Testis (tissue), 5 donors: ENCODE measurements around the gene PTPRN2. TPM values are rescaled to one million over a fixed set of nuclear protein-coding genes. Genes with fewer than 3 reads are reported as not detected.
A peak's percentile ranks its signal among the peaks of the same experiment; 100 is the strongest.
"Not testable (repeated sequence)": the region's sequence is repeated elsewhere in the genome, so short reads cannot be mapped to it uniquely, and the experiment has no call there.

Source experiments
- DNase-seq: peaks from one replicate; pipeline ENCODE4 v3.0.0-alpha.2; 2019
- H3K27ac ChIP-seq, 2 donors: fragments of 200-600 bp; sonication (generic); one replicate each; pipeline ENCODE4 v1.5.1; 2019
- H3K27me3 ChIP-seq: fragments of 200-600 bp; sonication (generic); one replicate; pipeline ENCODE4 v1.5.1; 2019
- H3K36me3 ChIP-seq: fragments of 200-600 bp; sonication (generic); one replicate; pipeline ENCODE4 v1.5.1; 2017; ENCODE audit warnings: low read depth; ENCODE audit errors: missing control alignments
- H3K4me1 ChIP-seq: fragments of 200-600 bp; sonication (generic); one replicate; pipeline ENCODE4 v1.5.1; 2019
- H3K4me3 ChIP-seq, 2 donors: fragments of 200-600 bp; sonication (generic); one replicate each; pipeline ENCODE4 v1.5.1; 2017 to 2019
- H3K9me3 ChIP-seq: fragments of 200-600 bp; sonication (generic); one replicate; pipeline ENCODE4 v1.5.1; 2017
- CTCF ChIP-seq, 3 experiments: fragments of 450-650 bp in 2 of 3; fragments of 200-600 bp in 1 of 3; sonication (generic) in 1 of 3; IDR thresholded peaks; one replicate each; pipeline ENCODE4 v1.5.1; 2016 to 2019; ENCODE audit warnings: antibody characterized with exemption in 3 of 3, mild to moderate bottlenecking in 2 of 3, moderate library complexity in 1 of 3
- POLR2A ChIP-seq: fragments of 450-650 bp; IDR thresholded peaks from one replicate; pipeline ENCODE4 v1.6.1; 2017; ENCODE audit warnings: antibody characterized with exemption, mild to moderate bottlenecking, moderate library complexity
- WGBS, 2 donors: methylation state at CpG; one replicate each; pipeline ENCODE4 v1.1.5; 2018; 5-methylcytosine and 5-hydroxymethylcytosine counted together
- intact Hi-C: fragments of 100-400 bp; cut with DNase I; formaldehyde crosslinking; loops from one replicate; pipeline ENCODE4 v1.15.1; 2023; ENCODE audit warnings: low total_unique reads
- long read RNA-seq, 2 donors: transcript quantifications; one replicate each; lab custom pipeline, GENCODE V29; 2026
- polyA plus RNA-seq: library from polyadenylated mRNA; stranded (reverse); fragments of 350-450 nt; fragmentation: Illumina TruSeq; extraction: RNeasy Lipid Tissue Mini Kit (QIAGEN cat#74804); gene quantifications from one replicate; pipeline ENCODE4 v1.2.3, GENCODE V29; 2014; ENCODE audit warnings: low read depth, low replicate concordance; ENCODE audit not compliant: insufficient read depth
- total RNA-seq, 2 donors: library from RNA; depleted of rRNA; stranded (reverse); fragments of >200 nt; gene quantifications; one replicate each; pipeline ENCODE4 v1.2.3, GENCODE V29; 2016

Gene PTPRN2
- total RNA-seq: 10 to 100 TPM in 1 of 2 donors, 1 to 10 TPM in 1; 9.8 to 10.8 TPM
- polyA plus RNA-seq: 9.3 TPM
- long read RNA-seq, donor 1, partial matches to known transcripts: 9 of 9 reads
- long read RNA-seq, donor 1, other reads (novel, unspliced or antisense): 0 of 9 reads
- long read RNA-seq, donor 2, partial matches to known transcripts: 8 of 8 reads
- long read RNA-seq, donor 2, other reads (novel, unspliced or antisense): 0 of 8 reads

- Histone ChIP-seq H3K4me1 (peaks cover 13% of the 10 kb centered on the region), H3K36me3 (no peaks in the 10 kb centered on the region), H3K27me3 (no peaks in the 10 kb centered on the region), H3K27ac (no peak within 1 kb of the TSS), H3K9me3 (no peaks in the 10 kb centered on the region), H3K4me3 (peak within 1 kb of the TSS; percentile 47 to 49)
- no peak for TF ChIP-seq CTCF (IDR thresholded peaks at IDR 0.05)
- TF ChIP-seq POLR2A: no peak
- DNase-seq: peak; percentile 73
- intact Hi-C loops: no loop called here
- WGBS, 2 donors: 1 to 2% methylated on average over 15 to 31 of the region's 110 CpGs
Observed at GRCh38 chr7:158587162-158588084, at the start of gene PTPRN2. Gene PTPRN2 (minus strand): TSS chr7:158587823.

GRCh38 chr7:158633055-158633956 lies 45.7 kb upstream of the PTPRN2 start:
- WGBS, 2 donors: 92 to 95% methylated on average over 11 of the region's 11 CpGs
- Histone ChIP-seq H3K27ac (no peak overlapping the region), H3K4me1 (no peaks in the 10 kb centered on the region), H3K36me3 (no peaks in the 10 kb centered on the region), H3K4me3 (no peak overlapping the region), H3K9me3 (no peaks in the 10 kb centered on the region), H3K27me3 (no peaks in the 10 kb centered on the region)
- TF ChIP-seq CTCF (IDR thresholded peaks at IDR 0.05): no peak
- TF ChIP-seq POLR2A: no peak
- intact Hi-C loops: no loop called here
- no peak for DNase-seq

- Histone ChIP-seq H3K27me3 (no peaks in the 10 kb centered on the region), H3K27ac (no peak overlapping the region), H3K36me3 (no peaks in the 10 kb centered on the region), H3K4me1 (no peaks in the 10 kb centered on the region), H3K9me3 (no peaks in the 10 kb centered on the region), H3K4me3 (no peak overlapping the region)
- 91 to 97% methylated on average over 3 of the region's 3 CpGs for WGBS, 2 donors
- TF ChIP-seq CTCF (IDR thresholded peaks at IDR 0.05): no peak
- TF ChIP-seq POLR2A: no peak
- intact Hi-C loops: no loop called here
- DNase-seq: no peak
Observed at GRCh38 chr7:158631574-158632195, 44.1 kb upstream of the PTPRN2 start.

- H3K36me3 ChIP-seq, H3K4me1 ChIP-seq, H3K4me3 ChIP-seq, DNase-seq, H3K27ac ChIP-seq, H3K9me3 ChIP-seq, intact Hi-C loops, H3K27me3 ChIP-seq: not testable (repeated sequence)
- WGBS, 2 donors: 85 to 92% methylated on average over 8 of the region's 8 CpGs
Observed at GRCh38 chr7:158626289-158626688, 38.7 kb upstream of the PTPRN2 start.
